GM12878 (cell line): ENCODE data around the gene IQGAP1. TPM values are rescaled to one million over a fixed set of nuclear protein-coding genes. Genes with fewer than 3 reads are reported as not detected.

Experiments used
- BCL3 ChIP-seq: IDR thresholded peaks from 2 replicates; pipeline ENCODE4 v1.6.1; 2011; ENCODE audit warnings: borderline replicate concordance, low read depth, mild to moderate bottlenecking, moderate library complexity, low read length; ENCODE audit not compliant: insufficient read depth, poor library complexity, severe bottlenecking
- CUX1 ChIP-seq: IDR thresholded peaks from 2 replicates; pipeline ENCODE4 v1.6.1; 2012; ENCODE audit warnings: improper control_type of control experiment, low read depth, low read length; ENCODE audit not compliant: insufficient replicate concordance
- MTA2 ChIP-seq: fragments of 450-650 bp; IDR thresholded peaks from 2 replicates; pipeline ENCODE4 v1.6.1; 2016; ENCODE audit warnings: low read depth, mild to moderate bottlenecking, moderate library complexity
- NR2C1 ChIP-seq: fragments of 450-650 bp; IDR thresholded peaks from 2 replicates; pipeline ENCODE4 v1.6.1; 2017; ENCODE audit warnings: antibody characterized with exemption, mild to moderate bottlenecking, moderate library complexity
- WRNIP1 ChIP-seq: IDR thresholded peaks from 2 replicates; pipeline ENCODE4 v1.6.1; 2011; ENCODE audit warnings: low read depth, low read length, improper control_type of control experiment, borderline replicate concordance
- polyA plus RNA-seq, 11 experiments: library from polyadenylated mRNA; depleted of rRNA in 4 of 11; unstranded in 6 of 11; stranded (reverse) in 5 of 11; fragments of >200 nt; fragmentation: Nextera tagmentation in 4 of 11; fragmentation: Illumina TruSeq in 1 of 11; extraction: Ambion mirVana in 4 of 11; extraction: Trizol in 1 of 11; gene quantifications; 1 replicate in 1 of 11; 2 replicates in 10 of 11; pipeline versions ENCODE4 v1.2.1 to v1.2.3, GENCODE V29; 2011 to 2016; ENCODE audit warnings: inconsistent platforms in 2 of 11, missing spikeins in 2 of 11, low read depth in 1 of 11
- total RNA-seq, 4 experiments: library from RNA; depleted of rRNA in 3 of 4; stranded (reverse); fragments of >200 nt in 3 of 4; fragmentation: Illumina TruSeq in 1 of 4; extraction: Trizol in 1 of 4; gene quantifications; 2 replicates each; pipeline versions ENCODE4 v1.2.1 to v1.2.3, GENCODE V29; 2013 to 2021

The IQGAP1 gene
- total and polyA plus RNA-seq, 10 of the 15 experiments (the other 5 are each of a cell fraction or from before 2014, with no cell fraction given): 65.2 to 250 (median 112) TPM

- TF ChIP-seq WRNIP1 (no peak), BCL3 (no peak), CUX1 (no peak), MTA2 (no peak), NR2C1 (no peak)
- TF ChIP-seq, all 136 proteins: peak for 0
Observed at GRCh38 chr15:90405055-90405607, 17.1 kb downstream of the IQGAP1 start (continued).
